GM12872 (cell line): ENCODE measurements around the gene SLC35D2.

ENCODE experiments used
- CTCF ChIP-seq: IDR thresholded peaks from 3 replicates; pipeline ENCODE4 v1.5.1; 2011; ENCODE audit warnings: low read depth, mild to moderate bottlenecking, low read length, moderate library complexity; ENCODE audit not compliant: insufficient read depth

Gene SLC35D2

GRCh38 chr9:96304230-96304629 is 79.3 kb downstream of the SLC35D2 start:
- TF ChIP-seq CTCF: no peak

GRCh38 chr9:96302021-96302420 is 81.5 kb downstream of the SLC35D2 start, which contains the start of gene HSD17B3:
Gene HSD17B3 (minus strand): TSS chr9:96302176. CDS start chr9:96302104, 72 bp downstream.
- no peak for TF ChIP-seq CTCF

GRCh38 chr9:96299823-96300222 is 83.7 kb downstream of the SLC35D2 start:
- TF ChIP-seq CTCF: no peak

- no peak for TF ChIP-seq CTCF
Observed at GRCh38 chr9:96294159-96294545, 89.4 kb downstream of the SLC35D2 start.

- no peak for TF ChIP-seq CTCF
Observed at GRCh38 chr9:96293498-96294158, 89.9 kb downstream of the SLC35D2 start.

- no peak for TF ChIP-seq CTCF
Observed at GRCh38 chr9:96289392-96289791, 94.1 kb downstream of the SLC35D2 start.

- no peak for TF ChIP-seq CTCF
Observed at GRCh38 chr9:96281641-96282040, 101.9 kb downstream of the SLC35D2 start.
